Sigmoid colon (tissue), 4 donors: ENCODE measurements around the gene LARP4B.

Source experiments
- CTCF ChIP-seq, 4 experiments: fragments of 450-650 bp in 3 of 4; fragments of 200-600 bp in 1 of 4; IDR thresholded peaks; one replicate each; pipeline ENCODE4 v1.5.1; 2016 to 2019; ENCODE audit warnings: antibody characterized with exemption in 4 of 4, mild to moderate bottlenecking in 3 of 4, moderate library complexity in 2 of 4
- EP300 ChIP-seq, 4 donors: sonication (generic); formaldehyde crosslinking; IDR thresholded peaks; one replicate each; pipeline ENCODE4 v1.6.1; 2017; ENCODE audit warnings: antibody characterized with exemption in 4 of 4
- POLR2A ChIP-seq, 2 donors: fragments of 450-650 bp; IDR thresholded peaks; one replicate each; pipeline ENCODE4 v1.6.1; 2016; ENCODE audit warnings: antibody characterized with exemption in 2 of 2, mild to moderate bottlenecking in 2 of 2, moderate library complexity in 2 of 2

GRCh38 chr10:870564-871166 lies 60.8 kb downstream of the LARP4B start:
- TF ChIP-seq CTCF (IDR thresholded peaks at IDR 0.05) (no peak), EP300 (IDR thresholded peaks at IDR 0.05) (no peak), POLR2A (IDR thresholded peaks at IDR 0.05) (no peak)
